DOHH2 (cell line): ENCODE measurements around the gene RNF26.
"Not testable (repeated sequence)": the region's sequence is repeated elsewhere in the genome, so short reads cannot be mapped to it uniquely, and the experiment has no call there.

Experiments
- H3F3A ChIP-seq: fragments of 200-600 bp; sonication (generic), shearing (Covaris generic); 2 replicates; pipeline ENCODE4 v1.6.0; 2016; ENCODE audit warnings: antibody characterized with exemption, mild to moderate bottlenecking; ENCODE audit not compliant: control insufficient read depth, insufficient read depth
- H3K27ac ChIP-seq: fragments of 200-600 bp; sonication (generic); 2 replicates; pipeline ENCODE4 v1.5.1; 2014; ENCODE audit warnings: low read depth, mild to moderate bottlenecking, low read length, moderate library complexity
- H3K27me3 ChIP-seq: fragments of 200-600 bp; sonication (generic); 2 replicates; pipeline ENCODE4 v1.6.1; 2014; ENCODE audit warnings: mild to moderate bottlenecking, low read length, mixed read lengths; ENCODE audit not compliant: control insufficient read depth
- H3K36me3 ChIP-seq: fragments of 200-600 bp; sonication (generic); 2 replicates; pipeline ENCODE4 v1.6.1; 2014; ENCODE audit warnings: mild to moderate bottlenecking, low read length, moderate library complexity, mixed read lengths; ENCODE audit not compliant: control insufficient read depth
- H3K4me1 ChIP-seq: fragments of 200-600 bp; sonication (generic); 2 replicates; pipeline ENCODE4 v1.6.1; 2014; ENCODE audit warnings: mild to moderate bottlenecking, low read length, mixed read lengths; ENCODE audit not compliant: control insufficient read depth
- H3K4me2 ChIP-seq: fragments of 200-600 bp; sonication (generic); 2 replicates; pipeline ENCODE4 v1.6.0; 2014; ENCODE audit warnings: mild to moderate bottlenecking, low read length, moderate library complexity
- H3K4me3 ChIP-seq: fragments of 200-600 bp; sonication (generic); 2 replicates; pipeline ENCODE4 v1.5.1; 2014; ENCODE audit warnings: mild to moderate bottlenecking, low read length, mixed read lengths
- H3K79me2 ChIP-seq: fragments of 200-600 bp; sonication (generic); 2 replicates; pipeline ENCODE4 v1.6.1; 2014; ENCODE audit warnings: mild to moderate bottlenecking, low read length, mixed read lengths; ENCODE audit not compliant: control insufficient read depth
- H3K9me2 ChIP-seq: fragments of 200-600 bp; sonication (generic); replicated peaks from 2 replicates; pipeline ENCODE4 v1.6.1; 2014; ENCODE audit warnings: mild to moderate bottlenecking, low read length, mixed read lengths; ENCODE audit not compliant: control insufficient read depth
- H3K9me3 ChIP-seq: fragments of 200-600 bp; sonication (generic); 2 replicates; pipeline ENCODE4 v1.6.1; 2014; ENCODE audit warnings: antibody characterized with exemption, low read length, mixed read lengths; ENCODE audit not compliant: control insufficient read depth, insufficient read depth
- H4K20me1 ChIP-seq: fragments of 200-600 bp; sonication (generic); 2 replicates; pipeline ENCODE4 v1.6.0; 2014; ENCODE audit warnings: low read depth, mild to moderate bottlenecking, antibody characterized with exemption, low read length, moderate library complexity; ENCODE audit not compliant: control insufficient read depth, insufficient read depth
- EZH2phosphoT487 ChIP-seq: fragments of 200-600 bp; sonication (generic); IDR thresholded peaks from 2 replicates; pipeline ENCODE4 v1.6.1; 2017; ENCODE audit warnings: borderline replicate concordance, mild to moderate bottlenecking, antibody characterized with exemption, low read length, moderate library complexity, mixed read lengths
- TF ChIP-seq, protein P1 (sequence below): fragments of 200-600 bp; sonication (generic); IDR thresholded peaks from one replicate; pipeline ENCODE4 v1.5.1; 2014; ENCODE audit warnings: antibody characterized with exemption, mild to moderate bottlenecking, low read depth, low read length; ENCODE audit not compliant: poor library complexity, severe bottlenecking

The RNF26 gene

GRCh38 chr11:119380827-119381180, 46.5 kb downstream of the RNF26 start:
- Histone ChIP-seq H4K20me1 (no peaks in the 10 kb centered on the region), H3K79me2 (no peaks in the 10 kb centered on the region), H3K9me3 (no peaks in the 10 kb centered on the region), H3K4me3 (peak overlapping the region; percentile 84), H3K27me3 (peaks cover 6% of the 10 kb centered on the region; the same call in 1 of the 2 replicates), H3K27ac (no peak overlapping the region), H3K9me2 (no peaks in the 10 kb centered on the region), H3K4me2 (peak overlapping the region; percentile 95), H3K36me3 (no peaks in the 10 kb centered on the region), H3K4me1 (peaks cover 46% of the 10 kb centered on the region), H3F3A (peaks cover 5% of the 10 kb centered on the region; the same call in 1 of the 2 replicates)
- TF ChIP-seq, protein P1, sequence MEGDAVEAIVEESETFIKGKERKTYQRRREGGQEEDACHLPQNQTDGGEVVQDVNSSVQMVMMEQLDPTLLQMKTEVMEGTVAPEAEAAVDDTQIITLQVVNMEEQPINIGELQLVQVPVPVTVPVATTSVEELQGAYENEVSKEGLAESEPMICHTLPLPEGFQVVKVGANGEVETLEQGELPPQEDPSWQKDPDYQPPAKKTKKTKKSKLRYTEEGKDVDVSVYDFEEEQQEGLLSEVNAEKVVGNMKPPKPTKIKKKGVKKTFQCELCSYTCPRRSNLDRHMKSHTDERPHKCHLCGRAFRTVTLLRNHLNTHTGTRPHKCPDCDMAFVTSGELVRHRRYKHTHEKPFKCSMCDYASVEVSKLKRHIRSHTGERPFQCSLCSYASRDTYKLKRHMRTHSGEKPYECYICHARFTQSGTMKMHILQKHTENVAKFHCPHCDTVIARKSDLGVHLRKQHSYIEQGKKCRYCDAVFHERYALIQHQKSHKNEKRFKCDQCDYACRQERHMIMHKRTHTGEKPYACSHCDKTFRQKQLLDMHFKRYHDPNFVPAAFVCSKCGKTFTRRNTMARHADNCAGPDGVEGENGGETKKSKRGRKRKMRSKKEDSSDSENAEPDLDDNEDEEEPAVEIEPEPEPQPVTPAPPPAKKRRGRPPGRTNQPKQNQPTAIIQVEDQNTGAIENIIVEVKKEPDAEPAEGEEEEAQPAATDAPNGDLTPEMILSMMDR = no peak
- TF ChIP-seq EZH2phosphoT487 = no peak

GRCh38 chr11:119381181-119381988, 47.1 kb downstream of the RNF26 start, which contains the start of gene USP2:
Gene USP2 (minus strand): TSS chr11:119381690. CDS start chr11:119373480, 8,210 bp downstream.
- Histone ChIP-seq H3K4me2 (peak within 1 kb of the TSS; percentile 95), H3K9me2 (no peaks in the 10 kb centered on the region), H3K4me1 (peaks cover 44% of the 10 kb centered on the region), H3K27me3 (peaks cover 6% of the 10 kb centered on the region; the same call in 1 of the 2 replicates), H3K79me2 (no peaks in the 10 kb centered on the region), H3K27ac (no peak within 1 kb of the TSS), H3K9me3 (no peaks in the 10 kb centered on the region), H3F3A (peaks cover 5% of the 10 kb centered on the region; the same call in 1 of the 2 replicates), H3K36me3 (no peaks in the 10 kb centered on the region), H3K4me3 (peak within 1 kb of the TSS; percentile 84), H4K20me1 (no peaks in the 10 kb centered on the region)
- no peak for TF ChIP-seq EZH2phosphoT487
- TF ChIP-seq, protein P1 = peak; percentile 95

DNA sequence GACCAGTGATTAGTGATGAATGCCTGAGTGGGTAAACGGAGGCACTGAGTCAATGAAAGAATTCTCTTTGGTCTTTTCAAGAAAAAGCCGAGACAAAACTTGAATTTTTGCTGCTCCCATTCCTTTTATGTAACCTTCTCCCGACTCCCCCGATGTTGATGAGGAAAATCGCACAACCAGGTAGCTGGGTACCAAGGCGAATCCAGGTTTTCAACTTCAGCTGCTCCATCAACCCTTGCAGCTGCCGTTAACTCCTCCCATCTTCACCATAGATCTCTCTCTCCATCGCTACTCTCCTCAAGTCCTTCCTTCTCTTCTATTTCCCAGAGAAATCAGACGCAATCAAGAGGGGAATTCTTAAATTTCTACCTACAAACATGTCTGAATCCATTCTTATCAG, 47.8 kb downstream of the RNF26 start:
- Histone ChIP-seq H3K27me3 (peaks cover 6% of the 10 kb centered on the region; the same call in 1 of the 2 replicates), H3K4me2 (peak overlapping the region; percentile 95), H3K4me3 (peak overlapping the region; percentile 84), H3K36me3 (no peaks in the 10 kb centered on the region), H4K20me1 (no peaks in the 10 kb centered on the region), H3K4me1 (peaks cover 39% of the 10 kb centered on the region), H3K79me2 (no peaks in the 10 kb centered on the region), H3F3A (peaks cover 5% of the 10 kb centered on the region; the same call in 1 of the 2 replicates), H3K9me2 (no peaks in the 10 kb centered on the region), H3K9me3 (no peaks in the 10 kb centered on the region), H3K27ac (no peak overlapping the region)
- TF ChIP-seq EZH2phosphoT487 = no peak
- TF ChIP-seq, protein P1 = no peak

DNA sequence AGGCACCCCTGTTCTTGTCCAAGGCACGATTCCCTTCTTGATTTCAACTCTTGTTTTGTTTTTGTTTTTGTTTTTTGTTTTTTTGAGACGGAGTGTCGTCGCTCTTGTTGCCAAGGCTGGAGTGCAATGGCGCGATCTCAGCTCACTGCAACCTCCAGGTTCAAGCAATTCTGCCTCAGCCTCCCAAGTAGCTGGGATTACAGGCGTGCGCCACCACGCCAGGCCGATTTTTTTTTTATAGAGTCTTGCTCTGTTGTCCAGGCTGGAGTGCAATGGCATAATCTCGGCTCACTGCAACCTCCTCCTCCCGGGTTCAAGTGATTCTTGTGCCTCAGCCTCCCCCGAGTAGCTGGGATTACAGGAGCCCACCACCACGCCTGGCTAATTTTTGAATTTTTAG, 48.2 kb downstream of the RNF26 start:
- not testable (repeated sequence) for H3K9me2 ChIP-seq, H3K79me2 ChIP-seq, H3K27ac ChIP-seq, H3K27me3 ChIP-seq, H4K20me1 ChIP-seq, H3K9me3 ChIP-seq, H3K36me3 ChIP-seq, H3F3A ChIP-seq
- Histone ChIP-seq H3K4me3 (peak overlapping the region; percentile 84), H3K4me2 (peak overlapping the region; percentile 95), H3K4me1 (peaks cover 35% of the 10 kb centered on the region)
